GM23338 (cell line): ENCODE measurements around the gene SPTBN2. TPM values are rescaled to one million over a fixed set of nuclear protein-coding genes. Genes with fewer than 3 reads are reported as not detected.

Source experiments
- ATAC-seq: fragments of 200-7000 bp; cut with Tn5 transposase; 3 replicates; pipeline ENCODE4 v1.9.1; 2020
- DNase-seq: peaks from one replicate; pipeline ENCODE4 v3.0.0-alpha.2; 2015; ENCODE audit warnings: low spot score
- H2AFZ ChIP-seq: fragments of 200-600 bp; sonication (generic); 2 replicates; pipeline ENCODE4 v1.8.0; 2016; ENCODE audit warnings: antibody characterized with exemption, mild to moderate bottlenecking, moderate library complexity
- H3F3A ChIP-seq: fragments of 200-600 bp; sonication (generic); replicated peaks from 2 replicates; pipeline ENCODE4 v1.8.0; 2017; ENCODE audit warnings: antibody characterized with exemption, mixed run types, low read depth
- H3K27ac ChIP-seq: fragments of 200-600 bp; sonication (generic); 2 replicates; pipeline ENCODE4 v1.6.1; 2016; ENCODE audit warnings: low read depth
- H3K27me3 ChIP-seq: fragments of 200-600 bp; sonication (generic); 2 replicates; pipeline ENCODE4 v1.8.0; 2016; ENCODE audit warnings: mild to moderate bottlenecking, mixed run types, moderate library complexity; ENCODE audit not compliant: insufficient read depth
- H3K36me3 ChIP-seq: fragments of 200-600 bp; sonication (generic); 2 replicates; pipeline ENCODE4 v1.8.0; 2016; ENCODE audit warnings: mild to moderate bottlenecking; ENCODE audit not compliant: insufficient read depth
- H3K4me1 ChIP-seq: fragments of 200-600 bp; sonication (generic); 2 replicates; pipeline ENCODE4 v1.8.0; 2016; ENCODE audit warnings: mild to moderate bottlenecking, moderate library complexity; ENCODE audit not compliant: insufficient read depth
- H3K4me2 ChIP-seq: fragments of 200-600 bp; sonication (generic); 2 replicates; pipeline ENCODE4 v1.7.1; 2017; ENCODE audit warnings: mixed run types
- H3K4me3 ChIP-seq: fragments of 200-600 bp; sonication (generic); 2 replicates; pipeline ENCODE4 v1.6.1; 2016; ENCODE audit warnings: mixed run types
- H3K79me2 ChIP-seq: fragments of 200-600 bp; sonication (generic); replicated peaks from 2 replicates; pipeline ENCODE4 v1.8.0; 2017; ENCODE audit warnings: mild to moderate bottlenecking; ENCODE audit not compliant: insufficient read depth
- H3K9me2 ChIP-seq: fragments of 200-600 bp; sonication (generic); 2 replicates; pipeline ENCODE4 v1.8.0; 2017; ENCODE audit not compliant: insufficient read depth
- H4K20me1 ChIP-seq: fragments of 200-600 bp; sonication (generic); replicated peaks from 2 replicates; pipeline ENCODE4 v1.8.0; 2017; ENCODE audit warnings: mild to moderate bottlenecking; ENCODE audit not compliant: insufficient read depth
- H3K27ac Mint-ChIP-seq: 2 replicates; pipeline ENCODE4 v1.8.0; 2020; ENCODE audit warnings: inconsistent platforms, mild to moderate bottlenecking, moderate library complexity, mixed read lengths
- H3K27me3 Mint-ChIP-seq: 3 replicates; pipeline ENCODE4 v1.8.0; 2022; ENCODE audit warnings: low read depth, mild to moderate bottlenecking, moderate library complexity, mixed read lengths, inconsistent platforms; ENCODE audit not compliant: insufficient read depth, poor library complexity
- H3K36me3 Mint-ChIP-seq: 3 replicates; pipeline ENCODE4 v1.8.0; 2021; ENCODE audit warnings: low read depth, mild to moderate bottlenecking, inconsistent platforms, moderate library complexity, mixed read lengths
- H3K4me1 Mint-ChIP-seq: 3 replicates; pipeline ENCODE4 v1.8.0; 2020; ENCODE audit warnings: mild to moderate bottlenecking, inconsistent platforms, mixed read lengths
- H3K4me3 Mint-ChIP-seq: 3 replicates; pipeline ENCODE4 v1.8.0; 2021; ENCODE audit warnings: moderate library complexity, mild to moderate bottlenecking, inconsistent platforms, mixed read lengths
- H3K9me3 Mint-ChIP-seq: 3 replicates; pipeline ENCODE4 v1.8.0; 2020; ENCODE audit warnings: moderate library complexity, mild to moderate bottlenecking, inconsistent platforms, mixed read lengths
- CREB1 ChIP-seq: fragments of 250-450 bp; sonication (Bioruptor Pico); IDR thresholded peaks from 2 replicates; pipeline ENCODE4 v1.5.0; 2020; ENCODE audit warnings: low read depth, mild to moderate bottlenecking, moderate library complexity
- JUNB ChIP-seq: IDR thresholded peaks from one replicate; pipeline ENCODE4 v1.6.1; 2016; ENCODE audit warnings: antibody characterized with exemption; ENCODE audit not compliant: unreplicated experiment
- NANOG ChIP-seq: IDR thresholded peaks from 2 replicates; pipeline ENCODE4 v1.6.1; 2016; ENCODE audit warnings: antibody characterized with exemption, borderline replicate concordance
- POLR2AphosphoS5 ChIP-seq: IDR thresholded peaks from 2 replicates; pipeline ENCODE4 v1.6.1; 2016; ENCODE audit warnings: antibody characterized with exemption, low read depth
- ZNF331 ChIP-seq: fragments of 250-450 bp; sonication (Bioruptor Pico); IDR thresholded peaks from 2 replicates; pipeline ENCODE4 v1.5.0; 2020; ENCODE audit warnings: low read depth, mild to moderate bottlenecking, moderate library complexity
- polyA plus RNA-seq: library from polyadenylated mRNA; unstranded; fragments of >200 nt; fragmentation: Nextera tagmentation; extraction: Ambion mirVana; gene quantifications from 2 replicates; pipeline ENCODE4 v1.2.1, GENCODE V29; 2016
- total RNA-seq: library from RNA; depleted of rRNA; stranded (reverse); fragments of >200 nt; shearing (Covaris generic); gene quantifications from 2 replicates; pipeline ENCODE4 v1.2.3, GENCODE V29; 2014
- TF ChIP-seq, protein P1 (sequence below): IDR thresholded peaks from one replicate; pipeline ENCODE4 v1.6.1; 2018; ENCODE audit warnings: antibody characterized with exemption; ENCODE audit not compliant: unreplicated experiment
- TF ChIP-seq, protein P2 (sequence below): fragments of 250-450 bp; sonication (Bioruptor Pico); IDR thresholded peaks from 2 replicates; pipeline ENCODE4 v1.5.0; 2020; ENCODE audit warnings: mild to moderate bottlenecking, moderate library complexity

Gene SPTBN2
- total and polyA plus RNA-seq, 2 experiments from 2014 or later = 7.7 to 49.1 TPM

DNA sequence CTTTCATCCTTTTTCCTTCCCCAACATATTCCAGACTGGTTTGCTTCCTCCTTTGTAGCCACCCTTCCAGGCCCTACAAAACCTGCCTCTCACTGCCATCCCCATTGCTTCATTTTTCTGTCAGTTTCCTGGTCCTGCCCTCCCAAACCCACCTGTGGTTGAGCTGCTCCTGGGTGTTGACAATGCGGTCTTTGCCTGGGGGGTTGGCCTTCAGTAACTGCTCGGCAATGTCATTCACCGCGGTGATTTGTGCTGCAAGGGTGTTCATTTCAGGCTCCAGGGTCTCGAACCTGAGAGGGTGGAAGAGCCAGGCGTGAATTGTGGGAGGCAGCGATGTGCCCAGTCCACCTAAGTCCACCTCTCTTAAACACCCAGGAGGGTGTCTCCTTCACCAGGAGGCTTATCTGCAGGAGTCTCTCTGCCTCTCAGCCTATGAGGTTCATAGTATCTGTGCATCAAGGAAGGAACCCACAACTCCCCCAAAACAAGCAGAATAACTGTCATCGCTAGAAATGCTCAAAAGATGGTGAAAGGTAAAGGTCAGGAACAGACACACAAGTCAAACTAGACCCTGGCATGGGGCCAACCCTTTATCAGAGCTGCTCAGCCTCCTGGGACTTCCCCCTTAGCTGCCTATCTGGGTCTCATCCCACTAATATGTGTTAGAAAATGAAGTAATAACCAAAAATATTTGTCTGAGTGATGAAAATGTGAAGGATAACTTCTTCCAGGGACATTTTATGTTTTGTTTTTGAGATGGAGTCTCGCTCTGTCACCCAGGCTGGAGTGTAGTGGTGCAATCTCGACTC lies 27.4 kb downstream of the SPTBN2 start:
- peaks cover under 1% of the 10 kb centered on the region for H3K27me3 Mint-ChIP-seq
- TF ChIP-seq, protein P1, sequence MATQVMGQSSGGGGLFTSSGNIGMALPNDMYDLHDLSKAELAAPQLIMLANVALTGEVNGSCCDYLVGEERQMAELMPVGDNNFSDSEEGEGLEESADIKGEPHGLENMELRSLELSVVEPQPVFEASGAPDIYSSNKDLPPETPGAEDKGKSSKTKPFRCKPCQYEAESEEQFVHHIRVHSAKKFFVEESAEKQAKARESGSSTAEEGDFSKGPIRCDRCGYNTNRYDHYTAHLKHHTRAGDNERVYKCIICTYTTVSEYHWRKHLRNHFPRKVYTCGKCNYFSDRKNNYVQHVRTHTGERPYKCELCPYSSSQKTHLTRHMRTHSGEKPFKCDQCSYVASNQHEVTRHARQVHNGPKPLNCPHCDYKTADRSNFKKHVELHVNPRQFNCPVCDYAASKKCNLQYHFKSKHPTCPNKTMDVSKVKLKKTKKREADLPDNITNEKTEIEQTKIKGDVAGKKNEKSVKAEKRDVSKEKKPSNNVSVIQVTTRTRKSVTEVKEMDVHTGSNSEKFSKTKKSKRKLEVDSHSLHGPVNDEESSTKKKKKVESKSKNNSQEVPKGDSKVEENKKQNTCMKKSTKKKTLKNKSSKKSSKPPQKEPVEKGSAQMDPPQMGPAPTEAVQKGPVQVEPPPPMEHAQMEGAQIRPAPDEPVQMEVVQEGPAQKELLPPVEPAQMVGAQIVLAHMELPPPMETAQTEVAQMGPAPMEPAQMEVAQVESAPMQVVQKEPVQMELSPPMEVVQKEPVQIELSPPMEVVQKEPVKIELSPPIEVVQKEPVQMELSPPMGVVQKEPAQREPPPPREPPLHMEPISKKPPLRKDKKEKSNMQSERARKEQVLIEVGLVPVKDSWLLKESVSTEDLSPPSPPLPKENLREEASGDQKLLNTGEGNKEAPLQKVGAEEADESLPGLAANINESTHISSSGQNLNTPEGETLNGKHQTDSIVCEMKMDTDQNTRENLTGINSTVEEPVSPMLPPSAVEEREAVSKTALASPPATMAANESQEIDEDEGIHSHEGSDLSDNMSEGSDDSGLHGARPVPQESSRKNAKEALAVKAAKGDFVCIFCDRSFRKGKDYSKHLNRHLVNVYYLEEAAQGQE = no peak
- TF ChIP-seq JUNB (no peak), ZNF331 (CRISPR knock-in tag) (no peak), POLR2AphosphoS5 (no peak), CREB1 (CRISPR knock-in tag) (no peak), NANOG (no peak)
- TF ChIP-seq, protein P2, sequence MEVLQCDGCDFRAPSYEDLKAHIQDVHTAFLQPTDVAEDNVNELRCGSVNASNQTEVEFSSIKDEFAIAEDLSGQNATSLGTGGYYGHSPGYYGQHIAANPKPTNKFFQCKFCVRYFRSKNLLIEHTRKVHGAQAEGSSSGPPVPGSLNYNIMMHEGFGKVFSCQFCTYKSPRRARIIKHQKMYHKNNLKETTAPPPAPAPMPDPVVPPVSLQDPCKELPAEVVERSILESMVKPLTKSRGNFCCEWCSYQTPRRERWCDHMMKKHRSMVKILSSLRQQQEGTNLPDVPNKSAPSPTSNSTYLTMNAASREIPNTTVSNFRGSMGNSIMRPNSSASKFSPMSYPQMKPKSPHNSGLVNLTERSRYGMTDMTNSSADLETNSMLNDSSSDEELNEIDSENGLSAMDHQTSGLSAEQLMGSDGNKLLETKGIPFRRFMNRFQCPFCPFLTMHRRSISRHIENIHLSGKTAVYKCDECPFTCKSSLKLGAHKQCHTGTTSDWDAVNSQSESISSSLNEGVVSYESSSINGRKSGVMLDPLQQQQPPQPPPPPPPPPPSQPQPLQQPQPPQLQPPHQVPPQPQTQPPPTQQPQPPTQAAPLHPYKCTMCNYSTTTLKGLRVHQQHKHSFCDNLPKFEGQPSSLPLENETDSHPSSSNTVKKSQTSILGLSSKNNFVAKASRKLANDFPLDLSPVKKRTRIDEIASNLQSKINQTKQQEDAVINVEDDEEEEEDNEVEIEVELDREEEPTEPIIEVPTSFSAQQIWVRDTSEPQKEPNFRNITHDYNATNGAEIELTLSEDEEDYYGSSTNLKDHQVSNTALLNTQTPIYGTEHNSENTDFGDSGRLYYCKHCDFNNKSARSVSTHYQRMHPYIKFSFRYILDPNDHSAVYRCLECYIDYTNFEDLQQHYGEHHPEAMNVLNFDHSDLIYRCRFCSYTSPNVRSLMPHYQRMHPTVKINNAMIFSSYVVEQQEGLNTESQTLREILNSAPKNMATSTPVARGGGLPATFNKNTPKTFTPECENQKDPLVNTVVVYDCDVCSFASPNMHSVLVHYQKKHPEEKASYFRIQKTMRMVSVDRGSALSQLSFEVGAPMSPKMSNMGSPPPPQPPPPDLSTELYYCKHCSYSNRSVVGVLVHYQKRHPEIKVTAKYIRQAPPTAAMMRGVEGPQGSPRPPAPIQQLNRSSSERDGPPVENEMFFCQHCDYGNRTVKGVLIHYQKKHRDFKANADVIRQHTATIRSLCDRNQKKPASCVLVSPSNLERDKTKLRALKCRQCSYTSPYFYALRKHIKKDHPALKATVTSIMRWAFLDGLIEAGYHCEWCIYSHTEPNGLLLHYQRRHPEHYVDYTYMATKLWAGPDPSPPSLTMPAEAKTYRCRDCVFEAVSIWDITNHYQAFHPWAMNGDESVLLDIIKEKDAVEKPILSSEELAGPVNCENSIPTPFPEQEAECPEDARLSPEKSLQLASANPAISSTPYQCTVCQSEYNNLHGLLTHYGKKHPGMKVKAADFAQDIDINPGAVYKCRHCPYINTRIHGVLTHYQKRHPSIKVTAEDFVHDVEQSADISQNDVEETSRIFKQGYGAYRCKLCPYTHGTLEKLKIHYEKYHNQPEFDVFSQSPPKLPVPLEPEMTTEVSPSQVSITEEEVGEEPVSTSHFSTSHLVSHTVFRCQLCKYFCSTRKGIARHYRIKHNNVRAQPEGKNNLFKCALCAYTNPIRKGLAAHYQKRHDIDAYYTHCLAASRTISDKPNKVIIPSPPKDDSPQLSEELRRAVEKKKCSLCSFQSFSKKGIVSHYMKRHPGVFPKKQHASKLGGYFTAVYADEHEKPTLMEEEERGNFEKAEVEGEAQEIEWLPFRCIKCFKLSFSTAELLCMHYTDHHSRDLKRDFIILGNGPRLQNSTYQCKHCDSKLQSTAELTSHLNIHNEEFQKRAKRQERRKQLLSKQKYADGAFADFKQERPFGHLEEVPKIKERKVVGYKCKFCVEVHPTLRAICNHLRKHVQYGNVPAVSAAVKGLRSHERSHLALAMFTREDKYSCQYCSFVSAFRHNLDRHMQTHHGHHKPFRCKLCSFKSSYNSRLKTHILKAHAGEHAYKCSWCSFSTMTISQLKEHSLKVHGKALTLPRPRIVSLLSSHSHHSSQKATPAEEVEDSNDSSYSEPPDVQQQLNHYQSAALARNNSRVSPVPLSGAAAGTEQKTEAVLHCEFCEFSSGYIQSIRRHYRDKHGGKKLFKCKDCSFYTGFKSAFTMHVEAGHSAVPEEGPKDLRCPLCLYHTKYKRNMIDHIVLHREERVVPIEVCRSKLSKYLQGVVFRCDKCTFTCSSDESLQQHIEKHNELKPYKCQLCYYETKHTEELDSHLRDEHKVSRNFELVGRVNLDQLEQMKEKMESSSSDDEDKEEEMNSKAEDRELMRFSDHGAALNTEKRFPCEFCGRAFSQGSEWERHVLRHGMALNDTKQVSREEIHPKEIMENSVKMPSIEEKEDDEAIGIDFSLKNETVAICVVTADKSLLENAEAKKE (CRISPR knock-in tag) = no peak
- no peaks in the 10 kb centered on the region; the same call in 2 of the 3 replicates for H3K4me1 Mint-ChIP-seq
- no peak overlapping the region for H3K27ac ChIP-seq
- DNase-seq (no peak), ATAC-seq (no peak)
- no peaks in the 10 kb centered on the region for H3K9me2 ChIP-seq
- no peaks in the 10 kb centered on the region for H3K27me3 ChIP-seq
- H3K4me1 ChIP-seq = no peaks in the 10 kb centered on the region
- no peaks in the 10 kb centered on the region for H3F3A ChIP-seq
- no peak overlapping the region for H3K4me3 Mint-ChIP-seq
- H3K4me3 ChIP-seq = no peak overlapping the region
- H3K9me3 Mint-ChIP-seq = no peaks in the 10 kb centered on the region; the same call in 2 of the 3 replicates
- H3K36me3 Mint-ChIP-seq = peaks cover 53% of the 10 kb centered on the region
- no peak overlapping the region for H3K27ac Mint-ChIP-seq
- no peaks in the 10 kb centered on the region for H3K36me3 ChIP-seq
- no peaks in the 10 kb centered on the region; the same call in 1 of the 2 replicates for H4K20me1 ChIP-seq
- no peak overlapping the region for H2AFZ ChIP-seq
- H3K4me2 ChIP-seq = no peak overlapping the region
- H3K79me2 ChIP-seq = no peaks in the 10 kb centered on the region
